ENCODE measurements around the gene RETREG3. TPM values are rescaled to one million over a fixed set of nuclear protein-coding genes. Genes with fewer than 3 reads are reported as not detected.
"Not testable (repeated sequence)": the region's sequence is repeated elsewhere in the genome, so short reads cannot be mapped to it uniquely, and the experiment has no call there.

The RETREG3 gene, protein sequence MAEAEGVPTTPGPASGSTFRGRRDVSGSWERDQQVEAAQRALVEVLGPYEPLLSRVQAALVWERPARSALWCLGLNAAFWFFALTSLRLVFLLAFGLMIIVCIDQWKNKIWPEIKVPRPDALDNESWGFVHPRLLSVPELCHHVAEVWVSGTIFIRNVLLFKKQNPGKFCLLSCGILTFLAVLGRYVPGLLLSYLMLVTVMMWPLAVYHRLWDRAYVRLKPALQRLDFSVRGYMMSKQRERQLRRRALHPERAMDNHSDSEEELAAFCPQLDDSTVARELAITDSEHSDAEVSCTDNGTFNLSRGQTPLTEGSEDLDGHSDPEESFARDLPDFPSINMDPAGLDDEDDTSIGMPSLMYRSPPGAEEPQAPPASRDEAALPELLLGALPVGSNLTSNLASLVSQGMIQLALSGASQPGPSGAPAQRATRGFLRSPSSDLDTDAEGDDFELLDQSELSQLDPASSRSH
- polyA plus RNA-seq (ENCODE audit: insufficient read length in 3 of 3), result 10 to 100 TPM; 43.1 to 44.1 (median 43.3) TPM

DNA sequence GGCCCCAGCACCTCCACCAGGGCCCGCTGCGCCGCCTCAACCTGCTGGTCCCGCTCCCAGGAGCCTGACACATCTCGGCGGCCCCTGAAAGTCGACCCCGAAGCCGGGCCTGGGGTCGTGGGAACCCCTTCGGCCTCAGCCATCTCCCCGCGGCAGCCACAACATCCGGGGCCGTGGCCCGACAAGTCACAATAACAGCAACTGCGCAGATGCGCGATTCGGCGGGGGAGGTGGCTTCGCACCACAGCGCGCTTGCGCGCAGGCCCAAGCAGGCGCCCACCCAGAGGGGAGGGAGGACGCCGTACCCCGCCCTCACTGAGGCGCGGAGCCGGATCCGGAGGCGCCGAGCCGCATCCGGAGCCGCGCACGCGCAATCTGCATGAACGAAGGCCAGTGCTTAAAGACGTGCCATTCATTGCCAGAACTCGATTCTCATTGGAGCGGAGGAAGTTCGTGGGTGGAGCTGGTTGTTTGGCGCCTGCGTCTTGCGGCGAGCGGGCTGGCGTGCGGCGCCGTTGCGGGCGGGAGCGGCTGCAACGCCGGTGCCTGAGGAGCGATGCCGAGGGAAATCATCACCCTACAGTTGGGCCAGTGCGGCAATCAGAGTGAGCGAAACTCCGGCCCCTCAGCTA, at the start of gene RETREG3, which contains the start of gene TUBG1:
Gene RETREG3 (minus strand): TSS at position 193 of the 632 bp plus-strand sequence. CDS start 50 bp downstream, at position 143.
Gene TUBG1 (plus strand): TSS at position 502 of the 632 bp plus-strand sequence. CDS start 55 bp downstream, at position 557.
- DNase-seq (ENCODE audit: low read depth in 3 of 3, low spot score in 2 of 3), result peak; percentile 97 to 99 (median 97)

DNA sequence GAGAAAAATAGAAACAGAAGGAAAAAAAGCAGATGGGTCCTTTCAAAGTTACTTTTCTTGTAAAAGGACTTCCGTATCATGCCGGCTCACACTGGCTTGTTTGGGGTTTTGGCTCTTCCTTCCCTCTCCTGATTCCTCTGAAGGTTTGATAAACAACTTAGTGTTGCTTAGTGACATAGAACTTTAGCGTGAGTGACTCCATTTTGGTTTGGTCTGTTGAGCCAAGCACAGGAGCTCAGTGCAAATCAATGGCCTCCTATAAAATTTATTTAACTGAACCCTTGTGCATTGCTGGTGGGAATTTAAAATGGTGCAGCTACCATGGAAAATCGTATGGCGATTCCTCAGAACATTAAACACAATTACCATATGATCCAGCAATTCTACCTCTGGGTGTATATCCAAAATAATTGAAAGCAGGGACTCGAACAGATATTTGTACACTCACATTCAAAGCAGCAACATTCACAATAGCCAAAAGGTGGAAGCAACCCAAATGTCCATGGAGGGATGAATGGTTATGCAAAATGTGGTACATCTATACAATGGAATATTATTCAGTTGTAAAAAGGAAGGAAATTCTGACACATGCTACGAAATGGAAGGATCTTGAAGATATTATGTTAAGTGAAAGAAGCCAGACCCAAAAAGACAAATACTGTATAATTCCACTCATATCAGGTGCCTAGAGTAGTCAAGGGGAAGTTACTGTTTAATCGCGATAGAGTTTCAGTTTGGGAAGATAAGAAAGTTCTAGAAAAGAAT, 48.8 kb upstream of the RETREG3 start:
- DNase-seq (ENCODE audit: low read depth in 3 of 3, low spot score in 2 of 3), result no peak

GRCh38 chr17:42655528-42655927, 46.4 kb upstream of the RETREG3 start:
- DNase-seq (ENCODE audit: low read depth in 3 of 3, low spot score in 2 of 3), result no peak

- DNase-seq (ENCODE audit: low read depth in 3 of 3, low spot score in 2 of 3), result peak in 1 of 3 donors; percentile 31
These were observed 44.3 kb upstream of the RETREG3 start for GRCh38 chr17:42653179-42654124.

GRCh38 chr17:42651392-42651791, 42.2 kb upstream of the RETREG3 start:
- DNase-seq (ENCODE audit: low read depth in 3 of 3, low spot score in 2 of 3), result no peak

GRCh38 chr17:42647778-42648177, 38.6 kb upstream of the RETREG3 start:
- DNase-seq (ENCODE audit: low read depth in 3 of 3, low spot score in 2 of 3), result no peak

GRCh38 chr17:42642336-42642735, 33.2 kb upstream of the RETREG3 start:
- no peak for DNase-seq (ENCODE audit: low read depth in 3 of 3, low spot score in 2 of 3)

DNA sequence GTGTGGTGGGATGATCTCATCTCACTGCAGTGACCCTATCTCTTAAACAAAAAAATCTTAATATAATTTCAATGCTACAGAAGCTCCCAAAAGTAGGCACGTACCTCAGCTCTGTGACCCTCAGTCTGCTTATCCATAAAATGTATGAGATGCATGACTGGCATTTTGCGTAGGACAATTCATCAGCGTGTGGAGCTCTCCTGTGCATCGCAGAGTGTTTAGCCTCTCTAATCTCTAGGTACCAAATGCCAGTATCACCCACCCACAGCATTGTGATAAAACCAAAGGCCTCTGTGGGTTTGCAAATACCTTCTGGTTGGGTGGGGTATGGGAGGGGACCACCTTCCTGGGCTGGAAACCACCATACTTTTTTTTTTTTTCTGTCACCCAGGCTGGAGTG, 30.9 kb upstream of the RETREG3 start:
- DNase-seq (ENCODE audit: low read depth in 3 of 3, low spot score in 2 of 3), result no peak

GRCh38 chr17:42639525-42640113, 30.4 kb upstream of the RETREG3 start:
- no peak for DNase-seq (ENCODE audit: low read depth in 3 of 3, low spot score in 2 of 3)

DNA sequence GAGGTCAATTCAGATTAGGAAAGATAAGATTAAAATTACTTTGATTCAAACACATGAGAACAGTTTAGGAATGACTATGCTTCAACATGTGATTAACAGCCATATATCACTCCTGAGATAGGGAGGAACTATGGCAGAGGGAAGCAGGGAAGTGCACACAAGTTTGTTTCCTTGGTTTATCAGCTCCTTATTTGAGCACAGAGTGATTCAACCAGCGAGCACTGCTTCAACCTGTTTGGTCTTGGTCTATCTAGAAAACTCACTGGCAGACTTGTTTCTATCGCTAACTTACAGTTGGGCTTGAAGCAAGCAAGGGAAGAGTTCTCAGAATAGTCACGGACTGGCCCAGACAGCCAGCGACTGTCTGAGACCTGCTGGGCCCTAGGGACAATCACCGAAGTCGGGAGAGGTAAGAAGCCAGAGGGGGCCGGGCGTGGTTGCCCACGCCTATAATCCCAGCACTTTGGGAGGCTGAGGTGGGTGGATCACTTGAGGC, 23.8 kb upstream of the RETREG3 start:
- no peak for DNase-seq (ENCODE audit: low read depth in 3 of 3, low spot score in 2 of 3)

DNA sequence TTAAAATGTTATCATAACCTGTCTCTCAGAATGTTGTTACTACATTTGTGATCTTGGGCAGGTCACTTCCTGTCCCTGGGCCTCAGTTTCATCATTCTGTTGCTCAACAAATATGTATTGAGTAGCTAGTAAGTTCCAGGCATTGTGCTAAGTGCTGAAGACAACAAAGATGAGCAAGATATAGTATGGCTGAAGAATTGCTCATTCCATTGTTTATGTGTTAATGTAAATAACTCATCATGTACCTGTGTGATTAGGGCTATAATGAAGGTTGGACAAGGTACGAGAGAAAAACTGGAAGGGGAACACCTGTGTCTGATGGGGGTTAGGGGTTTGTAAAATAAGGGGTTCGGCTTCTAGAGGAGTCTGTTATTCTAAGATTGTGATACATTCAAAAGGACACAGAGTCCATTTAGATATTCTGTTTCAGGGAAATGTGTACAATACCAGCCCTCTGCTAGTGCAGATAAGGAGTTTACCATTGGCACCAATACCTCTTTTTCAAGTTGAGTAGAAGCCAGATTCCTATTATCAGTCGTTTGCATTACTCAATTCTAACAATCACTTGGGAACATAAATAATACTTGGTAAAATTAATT, 20.3 kb upstream of the RETREG3 start:
- no peak for DNase-seq (ENCODE audit: low read depth in 3 of 3, low spot score in 2 of 3)

- not testable (repeated sequence) for DNase-seq (ENCODE audit: low read depth in 3 of 3, low spot score in 2 of 3)
These were observed 18.0 kb upstream of the RETREG3 start for GRCh38 chr17:42627032-42627764.

GRCh38 chr17:42623732-42624596, 14.8 kb upstream of the RETREG3 start:
- no peak for DNase-seq (ENCODE audit: low read depth in 3 of 3, low spot score in 2 of 3)

DNA sequence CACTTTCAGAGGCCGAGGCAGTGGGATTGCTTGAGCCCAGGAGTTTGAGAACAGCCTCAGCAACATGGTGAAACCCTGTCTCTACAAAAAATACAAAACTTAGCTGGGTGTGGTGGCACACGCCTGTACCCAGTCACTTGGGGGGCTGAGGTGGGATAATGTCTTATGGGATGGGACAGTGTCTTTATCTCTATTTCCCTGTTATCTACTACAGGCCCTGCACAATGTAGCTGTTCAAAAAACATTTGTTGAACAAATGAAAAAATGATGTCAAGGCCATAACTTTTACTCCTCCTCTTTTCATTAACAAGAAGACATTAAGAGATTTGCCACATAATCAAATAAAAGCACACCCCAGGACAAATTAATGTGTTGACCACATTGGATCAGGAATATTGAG, 14.1 kb upstream of the RETREG3 start:
- no peak for DNase-seq (ENCODE audit: low read depth in 3 of 3, low spot score in 2 of 3)

GRCh38 chr17:42621987-42622386, 12.8 kb upstream of the RETREG3 start:
- not testable (repeated sequence) for DNase-seq (ENCODE audit: low read depth in 3 of 3, low spot score in 2 of 3)

DNA sequence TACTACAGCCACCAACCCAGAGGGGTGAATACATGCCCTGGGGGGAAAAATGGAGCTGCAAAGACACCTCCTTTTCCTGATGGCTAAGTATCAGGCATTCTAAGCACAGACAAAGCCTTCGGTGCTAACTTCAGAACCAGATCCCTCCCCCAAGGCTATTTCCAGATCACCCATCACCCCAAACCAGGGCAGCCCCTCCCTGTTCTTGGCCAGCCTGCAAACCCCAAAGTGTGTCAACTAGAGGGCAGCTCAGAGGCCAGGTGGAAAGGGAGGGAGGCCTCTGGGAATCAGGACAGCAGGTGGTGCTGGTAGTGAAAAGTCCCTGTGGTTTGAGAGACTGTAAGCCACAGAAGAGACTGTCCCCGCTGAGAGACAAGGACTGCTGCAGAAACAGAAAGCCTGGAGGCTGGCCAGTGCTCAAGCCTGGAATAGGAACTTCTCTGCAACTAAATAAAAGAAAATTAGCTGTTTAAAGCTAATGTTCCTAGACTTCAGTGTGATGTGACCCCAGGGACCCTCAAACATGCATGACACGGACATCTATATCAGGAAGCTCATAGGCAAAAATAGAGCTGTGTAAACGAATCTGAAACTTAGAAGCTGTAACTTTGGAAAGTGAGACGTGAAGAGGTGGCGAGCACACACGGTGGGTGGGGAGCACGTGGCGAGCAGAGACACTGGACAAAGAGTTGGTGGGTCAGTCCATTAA, 9.4 kb upstream of the RETREG3 start:
- no peak for DNase-seq (ENCODE audit: low read depth in 3 of 3, low spot score in 2 of 3)

All from right renal cortex interstitium (tissue), 3 donors.